HG03520 (cell line): ENCODE data around the gene LTBR.

Source experiments
- ATAC-seq: cut with Tn5 transposase; IDR thresholded peaks from one replicate; pipeline ENCODE4 v1.9.1; 2021; ENCODE audit warnings: mild to moderate bottlenecking, moderate library complexity; ENCODE audit not compliant: unreplicated experiment

LTBR gene

DNA sequence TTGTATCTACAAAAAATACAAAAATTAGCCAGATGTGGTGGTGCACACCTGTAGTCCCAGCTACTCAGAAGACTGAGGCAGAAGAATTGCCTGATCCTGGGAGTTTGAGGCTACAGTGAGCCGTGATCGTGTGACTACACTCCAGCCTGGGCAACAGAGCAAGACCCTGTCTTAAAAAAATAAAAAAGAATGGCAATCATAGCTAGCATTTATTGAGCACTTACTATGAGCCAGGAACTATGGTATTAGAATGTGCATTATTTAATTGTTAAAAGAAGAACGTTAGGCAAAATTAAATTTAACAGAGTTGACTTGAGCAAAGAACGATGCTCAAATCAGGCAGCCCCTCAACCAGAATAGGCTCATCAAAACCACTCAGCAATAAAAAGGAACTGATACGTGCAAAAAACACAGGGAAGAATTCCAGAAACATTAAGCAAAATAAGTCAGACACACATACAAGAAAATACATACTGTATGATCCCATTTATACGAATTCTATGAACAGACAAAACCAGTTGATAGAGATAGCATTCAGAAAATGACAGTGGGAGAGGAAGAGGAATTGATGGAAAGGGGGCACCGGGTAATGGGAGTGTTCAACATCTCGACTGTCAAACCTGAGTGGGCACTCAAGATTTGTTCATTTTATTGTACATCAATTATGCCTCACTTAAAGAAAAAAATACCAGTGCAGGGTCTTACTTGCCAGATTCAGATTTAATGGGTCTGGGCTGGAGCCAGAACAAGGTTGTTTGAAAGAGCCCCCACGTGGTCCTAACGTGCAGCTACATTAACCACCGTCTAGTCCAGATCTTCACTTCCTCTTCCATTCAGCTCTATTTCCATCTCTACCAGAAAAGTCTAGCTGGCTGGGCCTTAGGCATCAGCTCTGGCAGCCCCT, 16.6 kb upstream of the LTBR start:
- peak; percentile 63 for ATAC-seq

DNA sequence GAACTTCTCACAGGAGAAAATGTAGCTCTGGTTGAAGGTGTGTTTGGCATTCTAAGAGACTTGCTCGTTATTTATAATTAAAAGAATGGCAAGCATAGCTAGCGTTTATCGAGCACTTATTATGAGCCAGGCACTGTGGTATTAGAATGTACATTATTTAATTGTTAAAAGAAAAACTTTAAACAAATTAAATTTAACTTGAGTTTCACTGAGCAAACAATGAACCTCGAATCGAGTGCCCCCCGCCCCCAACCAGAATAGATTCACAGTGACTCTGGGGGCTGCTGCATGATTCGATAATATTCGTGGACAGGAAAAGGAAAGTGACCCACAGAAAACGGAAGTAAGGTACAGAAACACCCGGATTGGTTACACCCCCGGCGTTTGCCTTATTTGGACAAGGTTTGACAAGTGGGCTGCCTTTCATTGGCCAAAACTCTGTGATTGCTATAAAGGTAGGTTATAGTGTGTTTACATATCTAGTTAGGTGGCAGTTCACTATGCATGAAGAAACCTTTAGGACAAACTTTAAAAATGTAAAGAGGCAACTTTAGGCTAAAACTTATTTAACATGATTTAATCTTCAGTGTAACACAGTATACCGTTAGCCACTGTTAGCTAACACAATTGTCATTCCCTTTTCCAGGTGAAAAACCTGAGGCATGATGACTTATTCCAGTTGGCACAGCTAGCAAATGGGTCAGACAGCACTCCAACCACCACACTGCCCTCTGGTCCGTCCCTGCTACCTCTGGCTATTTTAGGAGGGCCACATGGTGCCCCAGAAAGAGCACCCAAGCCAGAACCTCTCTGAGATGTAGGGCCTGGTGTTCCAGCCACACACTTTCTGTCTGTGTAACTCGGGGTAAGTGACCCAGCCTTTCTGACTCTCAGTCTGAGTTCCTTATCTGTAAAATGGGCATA, 15.7 kb upstream of the LTBR start:
- no peak for ATAC-seq

DNA sequence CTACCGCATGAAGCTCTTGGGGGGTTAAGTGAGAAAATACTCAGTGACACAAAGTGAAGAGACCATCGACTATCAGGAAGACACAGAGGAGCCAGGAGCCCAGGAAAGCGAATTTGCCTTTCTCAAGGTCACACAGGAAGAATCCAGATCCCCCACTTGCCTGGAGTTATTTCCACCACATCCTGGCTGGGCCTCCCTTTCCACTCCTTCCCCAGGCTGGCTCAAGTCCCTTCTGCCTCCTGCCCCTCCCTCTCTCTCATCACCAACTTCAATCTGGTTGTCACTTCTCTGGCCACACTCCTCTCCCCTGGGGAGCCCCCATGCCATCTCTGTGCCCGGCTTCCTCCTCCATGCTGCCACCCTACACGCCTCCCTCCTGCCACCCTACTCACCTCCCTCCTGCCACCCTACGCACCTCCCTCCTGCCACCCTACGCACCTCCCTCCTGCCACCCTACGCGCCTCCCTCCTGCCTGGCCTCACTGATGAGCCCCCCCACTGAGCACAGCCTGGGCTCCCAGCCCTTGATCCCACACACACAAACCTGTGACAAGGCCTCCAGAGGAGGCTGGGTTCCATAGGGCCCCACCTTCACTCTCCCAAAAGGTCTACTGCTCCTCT, 14.9 kb upstream of the LTBR start:
- ATAC-seq, result no peak

DNA sequence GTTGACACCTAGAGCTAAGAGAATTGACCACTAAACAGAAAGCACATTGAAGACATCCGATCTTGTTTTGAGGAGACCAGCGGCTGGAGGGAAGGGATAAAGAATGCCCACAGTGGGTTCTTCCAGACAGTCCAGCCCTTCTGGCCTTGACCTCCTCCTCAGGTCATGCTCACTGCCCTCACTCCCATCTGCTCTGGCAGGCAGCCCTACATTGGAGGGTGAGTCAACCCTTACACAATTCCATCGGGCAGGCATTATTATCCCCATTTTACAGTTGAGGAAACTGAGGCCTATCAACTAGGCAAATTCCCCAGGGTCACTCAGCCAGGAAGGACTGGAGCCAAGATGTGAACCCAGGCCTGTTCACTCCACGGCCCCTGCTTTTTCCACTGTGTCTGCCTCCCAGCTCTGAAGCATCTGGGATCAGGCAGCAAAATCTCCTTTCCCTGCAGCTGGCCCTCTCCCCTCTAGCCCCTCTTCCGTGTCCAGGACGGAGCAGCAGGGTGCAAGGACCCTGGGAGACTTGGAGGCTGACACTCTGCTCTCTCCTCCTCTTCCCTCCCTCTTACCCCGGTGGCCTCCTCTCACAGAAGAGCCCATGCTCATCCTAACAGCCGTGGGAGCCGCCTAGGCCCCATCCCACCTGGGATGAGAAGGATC, 13.9 kb upstream of the LTBR start:
- ATAC-seq, result no peak

DNA sequence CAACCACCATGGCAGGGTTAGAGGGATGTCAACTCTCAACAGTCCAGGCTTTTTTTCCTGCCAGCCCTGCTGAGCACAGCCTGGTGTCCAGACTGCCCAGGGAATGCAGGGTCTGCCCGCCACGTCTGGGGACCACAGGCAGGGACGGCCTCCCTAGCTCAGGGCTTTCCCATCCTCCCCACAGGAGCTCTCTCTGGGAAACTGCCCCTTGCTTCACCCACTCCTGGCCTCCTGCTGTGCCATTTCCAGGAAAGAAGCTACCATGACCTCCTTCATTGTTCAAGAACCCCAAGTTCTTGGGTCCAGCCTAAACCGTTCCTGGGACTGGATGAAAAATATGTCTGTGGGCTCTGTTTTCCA, 13.4 kb upstream of the LTBR start:
- ATAC-seq, result no peak

DNA sequence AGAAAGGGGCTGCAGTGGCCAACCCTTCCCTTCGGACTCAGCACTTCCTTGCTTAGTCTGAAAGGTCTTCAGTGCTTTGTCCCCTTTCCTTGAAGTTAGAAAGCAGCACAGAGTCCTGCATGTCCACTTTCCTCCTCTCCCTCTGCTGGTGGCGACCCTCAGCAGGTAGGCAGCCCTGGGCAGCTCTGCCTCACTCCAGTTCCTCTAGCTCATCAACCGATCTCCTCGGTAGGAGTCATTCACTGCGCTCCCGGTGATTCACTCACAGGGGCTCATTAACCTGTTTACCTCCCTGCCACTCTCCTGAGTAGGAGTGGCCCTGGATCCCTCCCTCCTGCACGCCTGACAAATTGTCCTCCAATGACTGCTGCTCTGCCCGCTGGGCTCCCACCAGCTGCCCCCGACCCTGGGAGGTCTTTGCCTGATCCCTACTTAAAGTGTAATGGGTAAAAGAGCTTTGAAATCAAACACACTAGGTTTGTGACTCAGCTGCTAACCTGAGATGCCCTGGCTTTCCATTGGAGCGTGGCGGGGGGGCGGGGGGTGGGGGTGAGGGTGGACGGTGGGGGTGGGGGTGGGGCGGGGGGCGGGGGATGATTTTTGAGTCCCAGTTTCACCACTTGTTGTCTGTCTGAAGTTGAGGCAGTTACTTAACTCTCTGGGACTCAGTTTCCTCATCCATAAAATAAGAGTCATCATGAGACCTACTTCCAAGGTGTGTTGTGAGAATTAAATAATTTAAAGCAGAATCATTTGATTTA, 12.8 kb upstream of the LTBR start:
- ATAC-seq, result no peak

DNA sequence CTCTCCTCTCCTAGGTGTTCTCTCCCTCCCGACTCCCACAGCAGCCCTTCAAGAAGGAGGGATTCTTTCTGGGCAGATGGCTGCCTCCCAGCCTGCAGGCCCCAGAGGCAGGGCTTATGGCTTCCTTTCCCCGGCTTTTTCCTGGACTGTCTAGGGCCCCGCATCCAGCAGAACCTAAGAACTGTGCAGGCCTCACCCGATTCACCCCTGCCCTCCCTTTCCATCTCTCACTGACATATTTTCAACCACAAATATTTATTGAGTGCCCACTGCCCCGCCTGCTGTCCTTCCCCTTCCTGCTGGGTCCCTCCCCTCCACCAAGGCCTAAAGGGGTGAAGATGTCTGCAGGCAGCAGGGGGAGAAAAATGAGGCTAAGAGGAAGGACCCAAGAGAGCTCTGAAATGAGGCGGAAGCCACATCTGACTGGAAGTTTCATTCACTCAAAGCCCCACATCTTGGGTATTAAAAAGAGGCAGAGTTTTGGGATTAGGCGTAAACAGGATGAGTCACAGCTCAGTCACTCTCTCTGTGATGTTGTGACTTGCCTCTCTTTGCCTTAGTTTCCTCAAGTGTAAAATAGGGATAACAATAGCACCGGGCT, 11.5 kb upstream of the LTBR start:
- ATAC-seq, result no peak

DNA sequence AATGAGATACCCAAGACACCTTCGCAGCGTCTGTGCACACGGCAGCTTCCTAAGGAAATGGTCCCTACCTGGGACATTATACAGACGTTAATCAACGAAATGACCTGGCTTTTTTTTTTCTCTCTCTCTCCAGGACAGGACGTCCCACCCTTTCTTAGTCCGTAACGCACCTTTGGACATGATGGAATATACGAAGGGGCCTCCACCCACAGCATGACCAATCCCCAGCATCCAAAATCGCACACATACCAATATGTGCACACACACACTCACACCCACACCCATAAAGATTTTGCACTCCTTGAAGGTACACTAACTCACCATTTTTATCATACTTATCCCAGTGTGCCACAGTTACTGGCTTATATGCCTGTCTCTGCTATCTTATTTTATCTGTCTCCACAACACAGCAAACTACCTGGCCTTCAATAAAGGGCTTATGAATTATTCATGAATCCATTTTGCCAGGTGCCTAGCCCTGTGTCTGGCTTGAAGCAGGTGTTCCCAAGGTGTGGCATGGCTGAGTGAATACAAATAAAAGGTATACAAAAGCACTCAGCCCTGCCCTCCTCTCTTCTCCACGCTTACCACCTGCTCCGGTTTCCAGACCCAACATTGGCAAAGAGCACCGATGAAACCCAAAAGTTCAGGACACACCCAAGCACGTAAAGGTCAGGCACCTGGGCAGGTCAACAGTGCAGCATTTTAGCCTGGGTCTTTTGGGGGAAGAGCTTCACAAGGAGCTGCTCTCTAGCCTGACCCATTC, 10.8 kb upstream of the LTBR start:
- no peak for ATAC-seq

DNA sequence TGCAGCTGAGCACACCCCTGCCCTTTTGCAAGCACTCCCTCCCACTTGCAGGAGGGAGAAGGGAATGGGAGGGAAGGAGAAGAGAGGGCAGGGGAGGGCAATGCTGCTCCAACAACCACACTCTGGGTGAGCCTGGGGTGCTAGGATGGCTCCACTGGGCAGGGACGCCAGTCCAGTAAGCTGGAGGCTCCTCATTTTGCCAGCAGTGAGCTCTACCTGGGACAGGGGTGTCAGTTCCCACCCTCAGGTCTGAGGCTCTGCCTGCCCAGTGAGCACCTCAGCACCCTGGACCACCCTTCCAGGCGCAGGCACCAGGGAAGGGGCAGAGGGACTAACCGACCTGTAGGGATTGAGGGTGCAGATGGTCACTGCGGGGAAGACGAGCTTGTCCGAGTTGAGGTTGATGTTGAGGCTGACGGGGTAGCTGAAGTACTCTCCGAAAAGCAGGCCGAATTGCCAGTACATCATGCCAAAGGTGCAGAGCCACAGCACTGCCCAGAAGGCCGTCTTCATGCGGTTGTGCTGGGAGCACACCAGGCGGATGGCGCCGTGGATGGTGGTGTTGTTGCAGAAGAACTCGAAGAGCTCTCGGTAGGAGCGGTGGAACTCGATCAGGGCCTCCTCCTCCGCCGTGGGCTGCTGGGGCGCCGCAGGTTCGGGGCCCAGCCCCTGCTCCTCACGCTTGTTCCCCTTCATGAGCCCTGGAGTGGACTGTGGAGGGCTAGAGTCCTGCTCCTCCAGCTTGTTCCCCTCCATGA, 9.8 kb upstream of the LTBR start:
- ATAC-seq, result no peak

DNA sequence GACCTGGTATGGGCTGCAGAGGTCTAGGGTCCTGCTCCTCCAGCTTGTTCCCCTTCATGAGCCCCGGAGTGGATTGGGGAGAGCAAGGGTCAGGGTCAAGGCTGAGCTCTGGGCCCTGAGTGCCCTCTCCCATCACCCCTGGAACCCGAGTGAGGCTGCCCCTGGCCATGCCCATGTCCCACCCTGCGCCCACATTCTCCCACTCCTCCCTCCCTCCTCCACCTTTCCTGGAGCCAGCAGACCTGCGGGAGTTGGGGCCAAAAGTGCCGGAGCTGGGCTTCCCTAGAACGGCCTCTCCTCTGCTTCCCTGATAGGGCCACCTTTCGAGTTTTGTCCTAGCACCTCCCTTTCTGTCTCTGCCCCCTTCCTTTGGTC, 9.2 kb upstream of the LTBR start:
- no peak for ATAC-seq

DNA sequence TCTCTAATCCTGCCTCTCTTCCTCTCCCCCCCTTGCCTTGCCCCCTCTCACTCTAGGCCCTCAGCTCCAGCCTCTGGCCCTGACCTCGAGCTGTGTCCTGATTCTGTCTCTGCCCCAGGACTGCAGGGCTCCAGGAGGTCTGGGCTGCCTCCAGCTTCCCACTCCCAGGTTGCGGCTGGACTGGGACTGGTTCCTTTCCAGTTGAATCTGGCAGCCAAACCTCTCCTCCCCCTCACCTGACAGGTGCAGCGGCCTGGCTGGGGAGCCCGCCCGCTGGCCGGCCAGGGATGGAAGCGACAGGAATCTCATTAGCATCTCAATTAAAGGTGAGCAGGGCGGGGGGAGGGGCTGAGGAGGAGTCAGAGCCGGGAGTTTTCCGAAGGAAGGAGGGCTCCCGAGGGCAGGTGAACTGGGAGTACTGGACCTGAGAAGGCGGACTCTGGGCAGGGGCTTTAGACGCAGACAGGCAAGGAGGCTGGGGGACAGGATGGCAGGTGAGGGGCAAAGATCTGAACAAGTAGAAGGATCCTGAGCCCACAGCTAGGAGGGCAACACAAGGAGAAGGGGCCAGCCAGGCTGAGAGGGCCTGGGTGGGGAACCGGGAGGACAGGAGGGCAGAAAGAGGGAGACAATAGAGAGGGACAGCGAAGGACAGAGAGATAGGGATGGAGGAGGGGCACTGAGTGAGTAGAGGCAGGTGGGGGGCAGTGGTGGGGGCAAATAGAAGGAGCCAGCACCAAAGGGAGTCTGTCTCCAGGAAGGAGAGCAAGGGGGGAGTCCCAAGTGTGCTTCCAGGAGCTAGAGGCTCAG, 8.5 kb upstream of the LTBR start, which contains the start of gene SCNN1A:
Gene SCNN1A (minus strand): TSS at position 295 of the 810 bp plus-strand sequence. CDS start 780 bp downstream, outside the sequence.
- no peak for ATAC-seq

DNA sequence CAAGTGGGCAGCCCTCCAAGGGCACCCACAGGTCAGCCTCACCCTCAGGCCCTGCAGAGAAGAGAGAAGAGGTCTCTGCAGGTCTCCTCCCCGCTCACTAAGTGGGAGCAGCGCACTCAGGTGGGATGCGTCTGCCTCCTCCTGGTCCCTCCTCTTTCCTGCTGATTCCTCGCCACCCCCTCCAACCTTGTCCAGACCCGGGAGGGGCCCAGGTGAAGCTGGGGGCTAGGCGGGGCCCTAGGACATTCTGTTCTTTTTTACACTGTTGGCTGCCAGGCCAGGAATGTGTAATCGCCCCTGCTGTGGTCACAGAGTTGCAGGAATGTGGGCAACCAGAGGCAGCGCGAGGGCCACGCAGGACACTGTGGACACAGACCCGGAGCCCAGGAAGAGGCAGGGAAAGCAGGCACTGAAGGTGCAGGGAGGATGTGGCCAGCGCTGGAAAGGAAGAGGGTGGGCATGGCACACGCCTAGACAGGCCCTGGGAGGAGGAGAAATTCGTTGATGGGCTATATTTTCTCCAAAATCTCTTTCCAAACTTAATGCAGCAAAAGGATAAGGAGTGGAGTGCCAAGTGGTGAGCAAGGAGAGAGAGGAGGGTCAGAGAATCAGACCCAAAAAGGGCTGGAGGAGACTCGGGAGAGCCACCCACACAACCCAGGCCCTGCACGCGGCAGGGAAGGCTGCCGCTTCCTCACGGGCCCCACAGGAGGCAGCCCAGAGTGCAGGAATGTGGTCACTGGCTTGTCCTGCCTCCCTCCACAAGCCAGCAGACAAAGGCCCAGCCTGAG, 7.7 kb upstream of the LTBR start:
- ATAC-seq, result no peak

DNA sequence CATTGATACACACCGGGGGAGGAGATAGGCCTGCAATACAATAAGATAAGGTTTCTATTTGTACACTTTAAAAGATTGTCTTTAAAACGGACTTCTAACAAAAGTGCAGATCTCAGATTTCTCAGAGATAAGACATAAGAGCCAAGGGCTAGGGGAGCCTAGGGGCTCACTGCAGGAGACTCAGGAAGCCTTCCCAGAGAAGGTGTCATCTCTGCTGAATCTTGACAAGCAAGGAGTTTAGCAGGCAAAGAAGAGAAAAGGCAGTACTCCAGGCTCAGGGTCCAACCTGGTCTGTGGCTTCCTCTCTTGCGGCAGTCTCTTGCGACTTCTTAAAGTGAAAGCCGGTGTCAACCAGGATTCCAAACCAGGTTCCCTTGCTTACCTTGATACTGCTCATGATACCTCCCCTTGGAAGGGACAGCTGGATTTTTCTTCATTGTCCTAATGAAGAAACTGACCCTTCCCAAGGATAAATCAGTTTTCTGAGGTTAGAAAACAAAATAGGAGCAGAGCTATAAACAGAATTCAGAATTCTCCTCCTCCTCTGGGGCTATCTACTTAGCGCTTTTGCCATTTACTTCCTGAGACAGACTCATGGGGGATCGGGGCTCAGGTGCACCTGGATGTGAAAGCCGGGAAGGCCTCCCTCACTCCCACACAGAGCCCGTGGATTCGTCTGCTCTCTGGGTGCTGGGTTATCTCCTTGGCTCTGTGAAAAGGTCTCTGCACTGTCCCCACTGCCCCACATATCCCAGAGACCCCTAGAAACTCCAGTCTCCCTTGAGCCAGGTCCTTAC, 6.9 kb upstream of the LTBR start:
- no peak for ATAC-seq

DNA sequence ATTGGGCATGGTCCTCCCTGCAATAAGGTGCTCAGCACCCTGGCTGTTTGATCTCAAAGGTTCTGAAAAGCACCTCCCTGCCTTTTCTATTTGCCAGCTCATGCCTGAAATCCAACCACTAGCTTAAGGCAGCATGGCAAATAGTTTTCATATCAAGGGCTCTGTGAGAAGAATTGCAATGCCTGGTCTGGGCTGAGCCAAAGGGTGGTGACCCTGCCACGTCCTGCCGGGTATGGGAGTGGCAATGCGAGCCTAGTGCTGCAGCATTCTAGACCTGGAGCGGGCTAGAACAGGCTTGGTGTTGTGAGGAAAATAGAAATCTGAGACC, 6.3 kb upstream of the LTBR start:
- no peak for ATAC-seq

DNA sequence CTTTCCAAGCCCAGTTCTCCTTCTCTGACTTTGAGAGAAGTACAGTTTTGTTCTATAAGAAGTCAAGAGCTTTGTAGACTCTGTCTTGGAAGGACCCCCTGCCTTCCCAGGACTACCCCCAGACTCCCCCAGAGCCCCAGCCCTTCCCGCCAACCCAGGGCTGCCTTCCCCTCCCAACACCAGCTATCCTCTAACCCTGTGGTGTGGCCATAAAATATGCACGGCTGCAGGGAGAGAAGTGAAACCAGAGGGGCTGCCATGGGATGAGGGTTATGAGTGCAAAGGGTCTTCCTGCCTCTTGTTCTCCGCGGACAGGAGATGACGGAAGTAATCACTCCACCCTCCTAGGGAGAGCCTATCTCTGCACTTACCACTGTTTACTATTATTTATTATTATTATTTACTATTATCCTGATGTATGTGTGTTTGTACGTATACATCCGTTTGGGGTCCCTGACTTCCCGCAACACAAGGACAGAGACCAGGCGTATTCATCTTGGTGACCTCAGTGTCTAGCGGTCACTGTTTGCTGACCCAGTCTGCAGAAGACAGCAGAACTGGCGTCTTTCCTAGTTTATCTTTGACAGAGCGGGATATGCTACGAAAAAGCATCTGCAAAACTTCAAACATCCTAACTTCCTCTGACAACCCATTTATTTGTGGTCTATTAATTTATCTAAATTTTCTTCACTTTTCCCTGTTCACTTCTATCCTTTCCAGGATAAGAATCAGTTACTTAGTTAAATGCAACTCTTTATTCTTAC, 5.1 kb upstream of the LTBR start:
- ATAC-seq, result no peak
